OCI-LY7 (cell line): ENCODE results near the gene F8.
"Not testable (repeated sequence)": the region's sequence is repeated elsewhere in the genome, so short reads cannot be mapped to it uniquely, and the experiment has no call there.

ENCODE experiments used
- CTCF ChIP-seq: fragments of 200-600 bp; sonication (generic); conservative IDR thresholded peaks from 2 replicates; pipeline ENCODE4 v1.5.1; 2014; ENCODE audit warnings: mild to moderate bottlenecking, antibody characterized with exemption, low read length, moderate library complexity, mixed read lengths
- EZH2phosphoT487 ChIP-seq: fragments of 200-600 bp; sonication (generic); IDR thresholded peaks from 2 replicates; pipeline ENCODE4 v1.6.1; 2018; ENCODE audit warnings: low read depth, borderline replicate concordance, mild to moderate bottlenecking, mixed run types, antibody characterized with exemption, low read length, moderate library complexity, mixed read lengths

GRCh38 chrX:154817048-154817618 lies 205.4 kb downstream of the F8 start:
- TF ChIP-seq CTCF, EZH2phosphoT487: not testable (repeated sequence)
